Left ventricle myocardium superior (tissue), 1 donor: ENCODE measurements around the gene UBE2G2. TPM values are rescaled to one million over a fixed set of nuclear protein-coding genes. Genes with fewer than 3 reads are reported as not detected.

Source experiments
- ATAC-seq: fragments of 200-7000 bp; cut with Tn5 transposase; one replicate; pipeline ENCODE4 v1.9.1; 2020; ENCODE audit warnings: mild to moderate bottlenecking, moderate library complexity
- DNase-seq: peaks from one replicate; pipeline ENCODE4 v3.0.0-alpha.2; 2020
- intact Hi-C: fragments of 100-400 bp; cut with micrococcal nuclease; formaldehyde crosslinking; loops from one replicate; pipeline ENCODE4 v1.11.0; 2022
- total RNA-seq: library from RNA; stranded (reverse); fragmentation: NEBNext Ultra II Directional; extraction: Animal tissue kit (Norgen Biotek cat#: 25700); gene quantifications from one replicate; pipeline ENCODE4 v1.2.1, GENCODE V29; 2021
- donor health status: DM: no; HTN: yes; CAD: no; lungs with severe emphysema.

UBE2G2 gene
- total RNA-seq, 1 donor from 2014 or later: 70.0 TPM

- intact Hi-C loops: no loop called here
- no peak for ATAC-seq
- DNase-seq: no peak
These were observed 63.0 kb downstream of the UBE2G2 start for GRCh38 chr21:44738621-44739020.

GRCh38 chr21:44737706-44738354 lies 63.8 kb downstream of the UBE2G2 start:
- no peak for ATAC-seq
- intact Hi-C loops: no loop called here

GRCh38 chr21:44736291-44737004 lies 65.2 kb downstream of the UBE2G2 start:
- DNase-seq: no peak
- no peak for ATAC-seq
- intact Hi-C loops: no loop called here

More at GRCh38 chr21:44737706-44738354, 63.8 kb downstream of the UBE2G2 start:
- DNase-seq: no peak

GRCh38 chr21:44735821-44736220 lies 65.8 kb downstream of the UBE2G2 start:
- ATAC-seq (no peak), DNase-seq (no peak)
- intact Hi-C loops: no loop called here

- ATAC-seq (no peak), DNase-seq (no peak)
- intact Hi-C loops: no loop called here
These were observed 66.8 kb downstream of the UBE2G2 start for GRCh38 chr21:44734841-44735240.

GRCh38 chr21:44734026-44734745 lies 67.4 kb downstream of the UBE2G2 start:
- ATAC-seq (no peak), DNase-seq (no peak)
- intact Hi-C loops: no loop called here

- intact Hi-C loops: no loop called here
- ATAC-seq (no peak), DNase-seq (no peak)
These were observed 68.7 kb downstream of the UBE2G2 start for GRCh38 chr21:44732956-44733355.

GRCh38 chr21:44732263-44732662 lies 69.4 kb downstream of the UBE2G2 start:
- no peak for DNase-seq
- no peak for ATAC-seq
- intact Hi-C loops: no loop called here

GRCh38 chr21:44730951-44731579 lies 70.6 kb downstream of the UBE2G2 start:
- intact Hi-C loops: no loop called here
- no peak for ATAC-seq
- DNase-seq: no peak

GRCh38 chr21:44730028-44730395 lies 71.6 kb downstream of the UBE2G2 start:
- intact Hi-C loops: no loop called here
- no peak for ATAC-seq
- DNase-seq: no peak

- intact Hi-C loops: no loop called here
- ATAC-seq: no peak
- no peak for DNase-seq
These were observed 72.1 kb downstream of the UBE2G2 start for GRCh38 chr21:44729336-44730027.

GRCh38 chr21:44728716-44729115 lies 72.9 kb downstream of the UBE2G2 start:
- intact Hi-C loops: no loop called here
- no peak for ATAC-seq

GRCh38 chr21:44727757-44728156 lies 73.9 kb downstream of the UBE2G2 start:
- intact Hi-C loops: no loop called here
- ATAC-seq (no peak), DNase-seq (no peak)

More at GRCh38 chr21:44728716-44729115, 72.9 kb downstream of the UBE2G2 start:
- DNase-seq: no peak

GRCh38 chr21:44727321-44727720 lies 74.3 kb downstream of the UBE2G2 start:
- ATAC-seq: no peak
- intact Hi-C loops: no loop called here
- DNase-seq: no peak

- no peak for ATAC-seq
- intact Hi-C loops: no loop called here
- no peak for DNase-seq
These were observed 74.8 kb downstream of the UBE2G2 start for GRCh38 chr21:44726826-44727225.

GRCh38 chr21:44724926-44725325 lies 76.7 kb downstream of the UBE2G2 start:
- DNase-seq (no peak), ATAC-seq (no peak)
- intact Hi-C loops: no loop called here

- DNase-seq (no peak), ATAC-seq (no peak)
- intact Hi-C loops: no loop called here
These were observed 77.4 kb downstream of the UBE2G2 start for GRCh38 chr21:44724196-44724595.

- ATAC-seq (no peak), DNase-seq (no peak)
- intact Hi-C loops: no loop called here
These were observed 78.2 kb downstream of the UBE2G2 start for GRCh38 chr21:44723177-44724131.
